K562 (cell line): ENCODE results near the gene GUCY1A2. TPM values are rescaled to one million over a fixed set of nuclear protein-coding genes. Genes with fewer than 3 reads are reported as not detected.

Source experiments
- ATAC-seq: fragments of 200-7000 bp; cut with Tn5 transposase; 3 replicates; pipeline ENCODE4 v1.9.1; 2020; ENCODE audit warnings: moderate library complexity
- BruUV-seq: library from RNA; stranded (reverse); fragments of 400-500 nt; replicated peaks from 2 replicates; lab custom pipeline; 2021; lab: Mats Ljungman, UMichigan
- CTCF ChIA-PET: fragments of 300-600 bp; formaldehyde crosslinking; extraction: SDS; loops from one replicate; lab custom pipeline; 2021; ENCODE audit warnings: low intra/inter-chr PET ratio; lab: Yijun Ruan, JAX
- POLR2A ChIA-PET: fragments of 300-600, 350-650 bp; sonication (Branson Sonifier 250); formaldehyde crosslinking; extraction: SDS; loops from one replicate; lab custom pipeline; 2021; ENCODE audit warnings: antibody characterized with exemption, inconsistent platforms; lab: Yijun Ruan, JAX
- DNase-seq, 4 experiments: peaks; one replicate each; pipeline versions ENCODE4 v3.0.0 to v3.0.0-alpha.2; 2011 to 2018; ENCODE audit warnings: low spot score in 3 of 4, mixed read lengths in 3 of 4; ENCODE audit errors: extremely low read depth in 1 of 4
- FAIRE-seq: peaks from 2 replicates; lab custom pipeline; 2011; peaks lifted over from hg19 to GRCh38; lab: Jason Lieb, UNC
- H2AFZ ChIP-seq: 2 replicates; pipeline ENCODE4 v1.6.0; 2011; ENCODE audit warnings: low read depth, low read length, control low read depth, inconsistent platforms
- H3K27ac ChIP-seq: fragments of 200-600 bp; 3 replicates; pipeline ENCODE4 v1.8.0; 2011; ENCODE audit warnings: low read depth, mild to moderate bottlenecking, control low read depth, inconsistent platforms, low read length, moderate library complexity, mixed read lengths; ENCODE audit errors: extremely low read depth
- H3K27me3 ChIP-seq, 2 experiments: fragments of 300-600 bp in 1 of 2; 2 replicates in 1 of 2; 3 replicates in 1 of 2; pipeline versions ENCODE4 v1.6.0 to v1.8.0; 2011; ENCODE audit warnings: inconsistent platforms in 2 of 2, low read length in 2 of 2, mild to moderate bottlenecking in 1 of 2, mixed read lengths in 1 of 2, moderate library complexity in 1 of 2; ENCODE audit not compliant: control insufficient read depth in 2 of 2, insufficient read depth in 2 of 2
- H3K36me3 ChIP-seq: fragments of 300-600 bp; 3 replicates; pipeline ENCODE4 v1.8.0; 2011; ENCODE audit warnings: mild to moderate bottlenecking, low read length, inconsistent platforms; ENCODE audit not compliant: control insufficient read depth, insufficient read depth
- H3K4me1 ChIP-seq, 2 experiments: fragments of 200-600 bp in 1 of 2; replicated peaks in 1 of 2; 2 replicates in 1 of 2; 3 replicates in 1 of 2; pipeline versions ENCODE4 v1.5.1 to v1.8.0; 2011; ENCODE audit warnings: inconsistent platforms in 2 of 2, low read length in 2 of 2, mild to moderate bottlenecking in 1 of 2, mixed read lengths in 1 of 2, moderate library complexity in 1 of 2; ENCODE audit not compliant: control insufficient read depth in 2 of 2, insufficient read depth in 2 of 2
- H3K4me2 ChIP-seq: 2 replicates; pipeline ENCODE4 v1.6.1; 2011; ENCODE audit warnings: low read length, control low read depth, inconsistent platforms, mixed read lengths; ENCODE audit not compliant: insufficient read depth
- H3K4me3 ChIP-seq: fragments of 200-600 bp; sonication (generic), shearing (Covaris generic); 2 replicates; pipeline ENCODE4 v1.5.1; 2016; ENCODE audit warnings: control low read depth, inconsistent platforms
- H3K79me2 ChIP-seq: fragments of 200-600 bp; 3 replicates; pipeline ENCODE4 v1.8.0; 2011; ENCODE audit warnings: low read length, inconsistent platforms; ENCODE audit not compliant: control insufficient read depth, insufficient read depth
- H3K9ac ChIP-seq, 2 experiments: 2 replicates each; pipeline versions ENCODE4 v1.6.0 to v1.6.1; 2011; ENCODE audit warnings: low read depth in 2 of 2, low read length in 2 of 2, control low read depth in 1 of 2, inconsistent platforms in 1 of 2, mild to moderate bottlenecking in 1 of 2, mixed read lengths in 1 of 2; ENCODE audit not compliant: insufficient read depth in 1 of 2
- H3K9me1 ChIP-seq: one replicate; pipeline ENCODE4 v1.6.0; 2011; ENCODE audit warnings: inconsistent platforms, mild to moderate bottlenecking, low read length, moderate library complexity; ENCODE audit not compliant: control insufficient read depth, insufficient read depth
- H3K9me3 ChIP-seq: replicated peaks from 2 replicates; pipeline ENCODE4 v1.5.1; 2011; ENCODE audit warnings: low read depth, low read length, inconsistent platforms; ENCODE audit not compliant: control insufficient read depth, insufficient read depth
- H4K20me1 ChIP-seq: replicated peaks from 2 replicates; pipeline ENCODE4 v1.6.1; 2011; ENCODE audit warnings: low read length, inconsistent platforms, mixed read lengths; ENCODE audit not compliant: control insufficient read depth, insufficient read depth
- DACH1 ChIP-seq: fragments of 450-650 bp; IDR thresholded peaks from 2 replicates; pipeline ENCODE4 v1.6.1; 2018; ENCODE audit not compliant: partially characterized antibody
- ELK1 ChIP-seq: sonication (generic); formaldehyde crosslinking; IDR thresholded peaks from 2 replicates; pipeline ENCODE4 v1.8.1; 2022; ENCODE audit warnings: missing genetic modification reagents
- MED1 ChIP-seq: sonication (generic); formaldehyde crosslinking; IDR thresholded peaks from 2 replicates; pipeline ENCODE4 v1.8.1; 2023; ENCODE audit warnings: missing genetic modification reagents, borderline replicate concordance
- MTA3 ChIP-seq: fragments of 450-650 bp; formaldehyde crosslinking; IDR thresholded peaks from 2 replicates; pipeline ENCODE4 v1.6.1; 2017; ENCODE audit warnings: mild to moderate bottlenecking, borderline replicate concordance
- NKRF ChIP-seq: fragments of 450-650 bp; IDR thresholded peaks from 2 replicates; pipeline ENCODE4 v1.6.1; 2016; ENCODE audit warnings: borderline replicate concordance
- PCBP2 ChIP-seq: fragments of 200-400 bp; formaldehyde crosslinking; IDR thresholded peaks from 2 replicates; pipeline ENCODE4 v1.6.1; 2018; ENCODE audit warnings: low read length, low read depth, mild to moderate bottlenecking, moderate library complexity; ENCODE audit not compliant: poor library complexity, severe bottlenecking
- RBFOX2 ChIP-seq: fragments of 200-400 bp; formaldehyde crosslinking; IDR thresholded peaks from 2 replicates; pipeline ENCODE4 v1.6.1; 2017; ENCODE audit warnings: low read depth, mild to moderate bottlenecking, low read length, moderate library complexity
- VEZF1 ChIP-seq: fragments of 200-800 bp; sonication (Bioruptor generic); IDR thresholded peaks from 2 replicates; pipeline ENCODE4 v1.6.1; 2017; ENCODE audit warnings: missing genetic modification characterization, missing compliant biosample characterization
- ZBTB26 ChIP-seq: fragments of 450-650 bp; formaldehyde crosslinking; IDR thresholded peaks from 2 replicates; pipeline ENCODE4 v1.4.0; 2022; ENCODE audit warnings: missing genetic modification characterization
- ZNF263 ChIP-seq: sonication (generic); formaldehyde crosslinking; IDR thresholded peaks from 2 replicates; pipeline ENCODE4 v1.8.0; 2022; ENCODE audit warnings: mild to moderate bottlenecking, missing genetic modification reagents, borderline replicate concordance
- ZNF316 ChIP-seq: fragments of 450-650 bp; IDR thresholded peaks from 2 replicates; pipeline ENCODE4 v1.6.1; 2016
- ZNF384 ChIP-seq: IDR thresholded peaks from 2 replicates; pipeline ENCODE4 v1.6.1; 2012; ENCODE audit warnings: low read depth, low read length, improper control_type of control experiment
- ZNF639 ChIP-seq, 2 experiments: fragments of 200-800 bp in 1 of 2; sonication (Bioruptor generic) in 1 of 2; sonication (generic) in 1 of 2; formaldehyde crosslinking in 1 of 2; IDR thresholded peaks in 1 of 2; conservative IDR thresholded peaks in 1 of 2; 2 replicates each; pipeline versions ENCODE4 v1.5.0 to v1.6.1; 2016 to 2020; ENCODE audit warnings: missing compliant biosample characterization in 1 of 2, missing genetic modification characterization in 1 of 2, missing genetic modification reagents in 1 of 2
- in situ Hi-C: fragments of 300-500 bp; cut with MboI; formaldehyde crosslinking; loops from 4 replicates; pipeline ENCODE4 v1.15.0; 2018; ENCODE audit warnings: inconsistent platforms, mixed read lengths
- intact Hi-C: fragments of 100-400 bp; cut with micrococcal nuclease; formaldehyde crosslinking; loops from 2 replicates; pipeline ENCODE4 v1.14.2; 2022
- polyA plus RNA-seq, 8 experiments: library from polyadenylated mRNA; depleted of rRNA in 4 of 8; stranded (reverse) in 5 of 8; unstranded in 3 of 8; fragments of >200 nt; fragmentation: Nextera tagmentation in 2 of 8; fragmentation: Illumina TruSeq in 1 of 8; extraction: Ambion mirVana in 2 of 8; extraction: Trizol in 1 of 8; gene quantifications; 2 replicates each; pipeline versions ENCODE4 v1.2.1 to v1.2.3, GENCODE V29; 2011 to 2014; ENCODE audit warnings: inconsistent platforms in 1 of 8, missing spikeins in 1 of 8
- total RNA-seq, 7 experiments: library from RNA; depleted of rRNA in 6 of 7; stranded (reverse); fragments of >200 nt in 6 of 7; fragmentation: Illumina TruSeq in 2 of 7; extraction: Trizol in 2 of 7; gene quantifications; 2 replicates each; pipeline versions ENCODE4 v1.2.1 to v1.2.3, GENCODE V29; 2011 to 2021; ENCODE audit warnings: low replicate concordance in 1 of 7

GUCY1A2 gene
- total and polyA plus RNA-seq, 9 of the 15 experiments (the other 6 are each of a cell fraction or from before 2014, with no cell fraction given): under 0.01 to 0.04 TPM; not detected in 7

GRCh38 chr11:106937111-106937510 lies 81.2 kb downstream of the GUCY1A2 start (continued):
- TF ChIP-seq VEZF1 (CRISPR knock-in tag) (no peak), ZNF316 (no peak), MED1 (no peak), ZBTB26 (no peak), PCBP2 (no peak), ELK1 (CRISPR knock-in tag) (no peak), RBFOX2 (no peak)

- ATAC-seq: no peak
- no TSS peak for BruUV-seq
- TF ChIP-seq ZNF639 (CRISPR knock-in tag; conservative IDR thresholded peaks at IDR 0.05 in 1 of 2, IDR thresholded peaks at IDR 0.05 in 1 of 2) (no peak), ZNF263 (CRISPR knock-in tag) (no peak), DACH1 (no peak), MTA3 (no peak), NKRF (no peak), ZNF384 (no peak)
These were observed 93.0 kb downstream of the GUCY1A2 start for GRCh38 chr11:106925245-106925644.

More at GRCh38 chr11:106925245-106925644, 93.0 kb downstream of the GUCY1A2 start:
- Histone ChIP-seq H3K36me3 (no peaks in the 10 kb centered on the region), H3K27ac (no peak overlapping the region), H3K4me1 (no peaks in the 10 kb centered on the region), H3K9me3 (no peaks in the 10 kb centered on the region), H3K4me2 (no peak overlapping the region), H3K4me3 (no peak overlapping the region), H3K27me3 (no peaks in the 10 kb centered on the region), H2AFZ (no peak overlapping the region), H3K9me1 (no peaks in the 10 kb centered on the region), H3K9ac (no peak overlapping the region), H4K20me1 (no peaks in the 10 kb centered on the region), H3K79me2 (no peaks in the 10 kb centered on the region)
- no peak for FAIRE-seq
- no peak for DNase-seq
- ChIA-PET POLR2A (no interaction called here), CTCF (no interaction called here)
- in situ Hi-C loops (no loop called here), intact Hi-C loops (no loop called here)
